Fibroblast of lung (primary cell): ENCODE results near the gene EYA2. TPM values are rescaled to one million over a fixed set of nuclear protein-coding genes. Genes with fewer than 3 reads are reported as not detected.
A peak's percentile ranks its signal among the peaks of the same experiment; 100 is the strongest.

ENCODE experiments used
- DNase-seq, 2 donors: peaks; one replicate each; pipeline versions ENCODE4 v3.0.0 to v3.0.0-alpha.2; 2010; ENCODE audit warnings: low read depth in 2 of 2
- H2AFZ ChIP-seq: 2 replicates; pipeline ENCODE4 v1.5.1; 2012; ENCODE audit warnings: low read length, control low read depth, inconsistent platforms
- H3K27ac ChIP-seq: 2 replicates; pipeline ENCODE4 v1.5.1; 2011; ENCODE audit warnings: low read length, control low read depth; ENCODE audit not compliant: insufficient read depth
- H3K27me3 ChIP-seq: 2 replicates; pipeline ENCODE4 v1.5.1; 2011; ENCODE audit warnings: mild to moderate bottlenecking, low read length; ENCODE audit not compliant: control insufficient read depth, insufficient read depth
- H3K36me3 ChIP-seq: 2 replicates; pipeline ENCODE4 v1.5.1; 2011; ENCODE audit warnings: low read length; ENCODE audit not compliant: control insufficient read depth, insufficient read depth
- H3K4me1 ChIP-seq: 2 replicates; pipeline ENCODE4 v1.5.1; 2011; ENCODE audit warnings: low read length; ENCODE audit not compliant: control insufficient read depth, insufficient read depth; ENCODE audit errors: extremely low read depth
- H3K4me2 ChIP-seq: 2 replicates; pipeline ENCODE4 v1.5.1; 2011; ENCODE audit warnings: low read length, control low read depth; ENCODE audit not compliant: insufficient read depth; ENCODE audit errors: extremely low read depth
- H3K4me3 ChIP-seq, 4 experiments: fragments of 200-600 bp in 1 of 4; sonication (generic) in 1 of 4; replicated peaks in 1 of 4; 2 replicates each; pipeline ENCODE4 v1.5.1; 2011 to 2016; ENCODE audit warnings: low read length in 4 of 4, low read depth in 3 of 4, mild to moderate bottlenecking in 3 of 4, control low read depth in 2 of 4, inconsistent platforms in 1 of 4, mixed read lengths in 1 of 4; ENCODE audit not compliant: insufficient read depth in 1 of 4; ENCODE audit errors: control extremely low read depth in 1 of 4
- H3K79me2 ChIP-seq: 2 replicates; pipeline ENCODE4 v1.5.1; 2012; ENCODE audit warnings: mild to moderate bottlenecking, low read length, inconsistent platforms; ENCODE audit not compliant: control insufficient read depth, insufficient read depth
- H3K9ac ChIP-seq: 2 replicates; pipeline ENCODE4 v1.5.1; 2011; ENCODE audit warnings: mild to moderate bottlenecking, low read length, control low read depth; ENCODE audit not compliant: insufficient read depth
- H3K9me3 ChIP-seq: 2 replicates; pipeline ENCODE4 v1.5.1; 2012; ENCODE audit warnings: low read depth, low read length; ENCODE audit not compliant: control insufficient read depth, insufficient read depth
- H4K20me1 ChIP-seq: 2 replicates; pipeline ENCODE4 v1.5.1; 2011; ENCODE audit warnings: low read length; ENCODE audit not compliant: control insufficient read depth, insufficient read depth; ENCODE audit errors: extremely low read depth
- EZH2 ChIP-seq: IDR thresholded peaks from 2 replicates; pipeline ENCODE4 v1.5.1; 2012; ENCODE audit warnings: low read length, control low read depth, mild to moderate bottlenecking; ENCODE audit errors: missing control alignments
- polyA plus RNA-seq, 2 donors: library from polyadenylated mRNA; depleted of rRNA in 1 of 2; stranded (reverse) in 1 of 2; unstranded in 1 of 2; fragments of >200 nt; gene quantifications; 2 replicates each; pipeline ENCODE4 v1.2.1, GENCODE V29; 2011 to 2012; ENCODE audit warnings: missing spikeins in 1 of 2
- total RNA-seq: library from RNA; depleted of rRNA; stranded (reverse); fragments of >200 nt; gene quantifications from 2 replicates; pipeline ENCODE4 v1.2.1, GENCODE V29; 2014
- TF ChIP-seq, protein P1 (sequence below), 2 donors: IDR thresholded peaks in 1 of 2; conservative IDR thresholded peaks in 1 of 2; 1 replicate in 1 of 2; 2 replicates in 1 of 2; pipeline ENCODE4 v1.5.1; 2011 to 2012; ENCODE audit warnings: low read length in 2 of 2, control low read depth in 1 of 2, inconsistent platforms in 1 of 2, low read depth in 1 of 2, mild to moderate bottlenecking in 1 of 2

Gene EYA2
- total and polyA plus RNA-seq, 2 donors (not counting 1 experiment from before 2014, with no cell fraction given): 0.37 to 1.7 TPM

DNA sequence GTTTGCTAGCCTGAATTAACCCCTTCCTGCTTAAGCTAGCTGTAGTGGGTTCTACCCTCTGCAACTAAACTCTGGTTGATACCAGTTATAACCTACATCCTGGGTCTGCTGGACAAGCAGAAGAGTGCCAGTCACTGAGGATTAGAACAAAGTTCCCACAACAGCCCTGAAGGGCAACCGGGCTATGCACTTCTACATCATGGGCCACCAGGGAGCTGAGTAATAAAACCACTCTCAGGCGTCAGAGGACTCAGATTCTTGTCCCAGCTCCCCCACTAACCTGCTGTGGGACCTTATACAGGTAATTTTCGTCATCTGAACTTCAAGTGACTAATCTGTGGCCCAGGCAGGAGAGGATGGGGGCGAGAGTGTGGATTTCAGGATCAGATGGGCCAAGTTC lies 56.8 kb downstream of the EYA2 start:
- H3K27ac ChIP-seq: no peak overlapping the region
- no peaks in the 10 kb centered on the region for H3K27me3 ChIP-seq
- no peaks in the 10 kb centered on the region for H3K36me3 ChIP-seq
- H3K79me2 ChIP-seq: no peaks in the 10 kb centered on the region
- H3K9me3 ChIP-seq: no peaks in the 10 kb centered on the region
- no peak for TF ChIP-seq EZH2
- TF ChIP-seq, protein P1, sequence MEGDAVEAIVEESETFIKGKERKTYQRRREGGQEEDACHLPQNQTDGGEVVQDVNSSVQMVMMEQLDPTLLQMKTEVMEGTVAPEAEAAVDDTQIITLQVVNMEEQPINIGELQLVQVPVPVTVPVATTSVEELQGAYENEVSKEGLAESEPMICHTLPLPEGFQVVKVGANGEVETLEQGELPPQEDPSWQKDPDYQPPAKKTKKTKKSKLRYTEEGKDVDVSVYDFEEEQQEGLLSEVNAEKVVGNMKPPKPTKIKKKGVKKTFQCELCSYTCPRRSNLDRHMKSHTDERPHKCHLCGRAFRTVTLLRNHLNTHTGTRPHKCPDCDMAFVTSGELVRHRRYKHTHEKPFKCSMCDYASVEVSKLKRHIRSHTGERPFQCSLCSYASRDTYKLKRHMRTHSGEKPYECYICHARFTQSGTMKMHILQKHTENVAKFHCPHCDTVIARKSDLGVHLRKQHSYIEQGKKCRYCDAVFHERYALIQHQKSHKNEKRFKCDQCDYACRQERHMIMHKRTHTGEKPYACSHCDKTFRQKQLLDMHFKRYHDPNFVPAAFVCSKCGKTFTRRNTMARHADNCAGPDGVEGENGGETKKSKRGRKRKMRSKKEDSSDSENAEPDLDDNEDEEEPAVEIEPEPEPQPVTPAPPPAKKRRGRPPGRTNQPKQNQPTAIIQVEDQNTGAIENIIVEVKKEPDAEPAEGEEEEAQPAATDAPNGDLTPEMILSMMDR (conservative IDR thresholded peaks at IDR 0.05 in 1 of 2, IDR thresholded peaks at IDR 0.05 in 1 of 2; ENCODE audit: low read depth in 1 of 2, low read length in 2 of 2): no peak
- H2AFZ ChIP-seq: no peak overlapping the region
- H3K9ac ChIP-seq: no peak overlapping the region
- H3K4me2 ChIP-seq: no peak overlapping the region
- H3K4me1 ChIP-seq: peaks cover 2% of the 10 kb centered on the region
- H4K20me1 ChIP-seq: no peaks in the 10 kb centered on the region
- DNase-seq: peak in 1 of 2 donors; percentile 37
- no peak overlapping the region for H3K4me3 ChIP-seq

DNA sequence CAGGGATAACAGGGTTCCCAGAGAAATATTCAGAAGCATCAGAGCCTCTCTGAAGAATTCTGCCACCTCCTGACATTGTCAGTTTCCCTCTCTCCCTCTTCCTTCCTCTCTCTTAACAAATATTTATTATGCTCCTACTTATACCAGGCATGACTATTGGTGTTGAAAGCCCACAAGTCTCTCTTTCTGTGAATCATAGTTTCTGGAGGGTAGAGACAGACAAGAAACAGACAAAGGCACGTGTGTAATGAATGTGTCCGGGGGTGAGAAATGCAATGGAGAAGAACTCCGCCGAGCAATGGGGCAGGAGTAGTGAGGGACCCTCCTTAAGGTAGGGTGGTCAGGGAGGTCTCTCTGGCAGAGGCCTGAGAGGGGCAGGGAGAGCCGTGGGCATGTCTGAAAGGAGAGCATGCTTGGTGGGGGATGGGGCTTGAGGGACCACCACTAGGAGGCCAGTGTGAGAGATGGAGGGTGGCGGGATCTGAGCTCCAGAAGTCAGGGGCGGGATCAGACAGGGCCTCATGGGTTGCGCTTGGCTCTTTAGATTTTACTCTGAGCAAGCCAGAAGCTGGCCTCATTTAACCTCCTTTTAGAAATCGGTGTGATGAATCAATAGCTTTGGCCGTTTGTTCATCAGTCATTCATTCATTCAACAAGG lies 57.3 kb downstream of the EYA2 start:
- Histone ChIP-seq H3K36me3 (no peaks in the 10 kb centered on the region), H4K20me1 (no peaks in the 10 kb centered on the region), H3K4me1 (peaks cover 2% of the 10 kb centered on the region), H3K79me2 (no peaks in the 10 kb centered on the region), H3K27me3 (no peaks in the 10 kb centered on the region), H2AFZ (no peak overlapping the region), H3K9ac (no peak overlapping the region), H3K4me2 (no peak overlapping the region), H3K27ac (no peak overlapping the region), H3K9me3 (no peaks in the 10 kb centered on the region), H3K4me3 (no peak overlapping the region)
- TF ChIP-seq, protein P1 (conservative IDR thresholded peaks at IDR 0.05 in 1 of 2, IDR thresholded peaks at IDR 0.05 in 1 of 2; ENCODE audit: low read depth in 1 of 2, low read length in 2 of 2): no peak
- no peak for TF ChIP-seq EZH2
- DNase-seq: peak in 1 of 2 donors; percentile 37

DNA sequence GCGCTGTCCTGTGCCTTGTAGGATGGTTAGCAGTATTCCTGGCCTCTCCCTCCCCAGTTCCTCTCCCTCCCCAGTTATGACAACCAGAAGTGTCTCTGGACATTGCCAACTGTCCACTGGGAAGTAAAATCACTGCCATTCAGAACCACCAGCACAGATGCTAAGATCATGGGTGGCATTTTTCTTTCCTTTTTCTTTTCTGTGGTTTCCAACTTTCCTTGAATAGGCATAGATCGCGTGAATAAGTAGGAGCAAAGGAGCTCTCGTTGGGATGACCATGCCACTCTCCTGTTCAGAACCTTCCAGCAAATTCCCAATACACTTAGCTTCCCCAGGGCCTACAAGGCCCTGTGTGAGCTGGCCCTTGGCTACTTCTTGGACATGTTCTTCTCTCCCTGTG lies 59.0 kb downstream of the EYA2 start:
- H3K4me3 ChIP-seq: no peak overlapping the region
- H4K20me1 ChIP-seq: no peaks in the 10 kb centered on the region
- H3K36me3 ChIP-seq: no peaks in the 10 kb centered on the region
- peak overlapping the region; percentile 33 for H3K27ac ChIP-seq
- DNase-seq: no peak
- H3K9ac ChIP-seq: no peak overlapping the region
- no peaks in the 10 kb centered on the region for H3K27me3 ChIP-seq
- H2AFZ ChIP-seq: no peak overlapping the region
- no peaks in the 10 kb centered on the region for H3K79me2 ChIP-seq
- H3K4me2 ChIP-seq: no peak overlapping the region
- H3K9me3 ChIP-seq: no peaks in the 10 kb centered on the region
- no peak for TF ChIP-seq EZH2
- TF ChIP-seq, protein P1 (conservative IDR thresholded peaks at IDR 0.05 in 1 of 2, IDR thresholded peaks at IDR 0.05 in 1 of 2; ENCODE audit: low read depth in 1 of 2, low read length in 2 of 2): no peak
- peaks cover 2% of the 10 kb centered on the region for H3K4me1 ChIP-seq
